K562 (cell line): Measurements from ENCODE around the gene ABCA13. TPM values are rescaled to one million over a fixed set of nuclear protein-coding genes. Genes with fewer than 3 reads are reported as not detected.

Experiments
- ATAC-seq: fragments of 200-7000 bp; cut with Tn5 transposase; 3 replicates; pipeline ENCODE4 v1.9.1; 2020; ENCODE audit warnings: moderate library complexity
- BruUV-seq: library from RNA; stranded (reverse); fragments of 400-500 nt; replicated peaks from 2 replicates; lab custom pipeline; 2021; lab: Mats Ljungman, UMichigan
- CTCF ChIA-PET: fragments of 300-600 bp; formaldehyde crosslinking; extraction: SDS; loops from one replicate; lab custom pipeline; 2021; ENCODE audit warnings: low intra/inter-chr PET ratio; lab: Yijun Ruan, JAX
- POLR2A ChIA-PET: fragments of 300-600, 350-650 bp; sonication (Branson Sonifier 250); formaldehyde crosslinking; extraction: SDS; loops from one replicate; lab custom pipeline; 2021; ENCODE audit warnings: antibody characterized with exemption, inconsistent platforms; lab: Yijun Ruan, JAX
- DNase-seq, 4 experiments: peaks; one replicate each; pipeline versions ENCODE4 v3.0.0 to v3.0.0-alpha.2; 2011 to 2018; ENCODE audit warnings: low spot score in 3 of 4, mixed read lengths in 3 of 4; ENCODE audit errors: extremely low read depth in 1 of 4
- FAIRE-seq: peaks from 2 replicates; lab custom pipeline; 2011; peaks lifted over from hg19 to GRCh38; lab: Jason Lieb, UNC
- H2AFZ ChIP-seq: 2 replicates; pipeline ENCODE4 v1.6.0; 2011; ENCODE audit warnings: low read depth, low read length, control low read depth, inconsistent platforms
- H3K27ac ChIP-seq: fragments of 200-600 bp; 3 replicates; pipeline ENCODE4 v1.8.0; 2011; ENCODE audit warnings: low read depth, mild to moderate bottlenecking, control low read depth, inconsistent platforms, low read length, moderate library complexity, mixed read lengths; ENCODE audit errors: extremely low read depth
- H3K27me3 ChIP-seq, 2 experiments: fragments of 300-600 bp in 1 of 2; 2 replicates in 1 of 2; 3 replicates in 1 of 2; pipeline versions ENCODE4 v1.6.0 to v1.8.0; 2011; ENCODE audit warnings: inconsistent platforms in 2 of 2, low read length in 2 of 2, mild to moderate bottlenecking in 1 of 2, mixed read lengths in 1 of 2, moderate library complexity in 1 of 2; ENCODE audit not compliant: control insufficient read depth in 2 of 2, insufficient read depth in 2 of 2
- H3K36me3 ChIP-seq: fragments of 300-600 bp; 3 replicates; pipeline ENCODE4 v1.8.0; 2011; ENCODE audit warnings: mild to moderate bottlenecking, low read length, inconsistent platforms; ENCODE audit not compliant: control insufficient read depth, insufficient read depth
- H3K4me1 ChIP-seq, 2 experiments: fragments of 200-600 bp in 1 of 2; replicated peaks in 1 of 2; 2 replicates in 1 of 2; 3 replicates in 1 of 2; pipeline versions ENCODE4 v1.5.1 to v1.8.0; 2011; ENCODE audit warnings: inconsistent platforms in 2 of 2, low read length in 2 of 2, mild to moderate bottlenecking in 1 of 2, mixed read lengths in 1 of 2, moderate library complexity in 1 of 2; ENCODE audit not compliant: control insufficient read depth in 2 of 2, insufficient read depth in 2 of 2
- H3K4me2 ChIP-seq: 2 replicates; pipeline ENCODE4 v1.6.1; 2011; ENCODE audit warnings: low read length, control low read depth, inconsistent platforms, mixed read lengths; ENCODE audit not compliant: insufficient read depth
- H3K4me3 ChIP-seq: fragments of 200-600 bp; sonication (generic), shearing (Covaris generic); 2 replicates; pipeline ENCODE4 v1.5.1; 2016; ENCODE audit warnings: control low read depth, inconsistent platforms
- H3K79me2 ChIP-seq: fragments of 200-600 bp; 3 replicates; pipeline ENCODE4 v1.8.0; 2011; ENCODE audit warnings: low read length, inconsistent platforms; ENCODE audit not compliant: control insufficient read depth, insufficient read depth
- H3K9ac ChIP-seq, 2 experiments: 2 replicates each; pipeline versions ENCODE4 v1.6.0 to v1.6.1; 2011; ENCODE audit warnings: low read depth in 2 of 2, low read length in 2 of 2, control low read depth in 1 of 2, inconsistent platforms in 1 of 2, mild to moderate bottlenecking in 1 of 2, mixed read lengths in 1 of 2; ENCODE audit not compliant: insufficient read depth in 1 of 2
- H3K9me1 ChIP-seq: one replicate; pipeline ENCODE4 v1.6.0; 2011; ENCODE audit warnings: inconsistent platforms, mild to moderate bottlenecking, low read length, moderate library complexity; ENCODE audit not compliant: control insufficient read depth, insufficient read depth
- H3K9me3 ChIP-seq: replicated peaks from 2 replicates; pipeline ENCODE4 v1.5.1; 2011; ENCODE audit warnings: low read depth, low read length, inconsistent platforms; ENCODE audit not compliant: control insufficient read depth, insufficient read depth
- H4K20me1 ChIP-seq: replicated peaks from 2 replicates; pipeline ENCODE4 v1.6.1; 2011; ENCODE audit warnings: low read length, inconsistent platforms, mixed read lengths; ENCODE audit not compliant: control insufficient read depth, insufficient read depth
- ARID1B ChIP-seq: fragments of 450-650 bp; IDR thresholded peaks from 2 replicates; pipeline ENCODE4 v1.6.1; 2016; ENCODE audit warnings: antibody characterized with exemption, mild to moderate bottlenecking, inconsistent platforms
- MEF2A ChIP-seq: IDR thresholded peaks from 2 replicates; pipeline ENCODE4 v1.6.1; 2011; ENCODE audit warnings: low read depth, mild to moderate bottlenecking, low read length, moderate library complexity; ENCODE audit not compliant: control insufficient read depth
- SAP30 ChIP-seq: fragments of 200-600 bp; sonication (generic); IDR thresholded peaks from 2 replicates; pipeline ENCODE4 v1.6.1; 2012; ENCODE audit warnings: borderline replicate concordance, low read depth, mild to moderate bottlenecking, moderate library complexity, low read length, control low read depth, inconsistent platforms; ENCODE audit not compliant: insufficient read depth, poor library complexity, severe bottlenecking
- ZFX ChIP-seq: sonication (generic); formaldehyde crosslinking; IDR thresholded peaks from 2 replicates; pipeline ENCODE4 v1.8.0; 2022; ENCODE audit warnings: mild to moderate bottlenecking, missing genetic modification reagents, moderate library complexity
- ZNF384 ChIP-seq: IDR thresholded peaks from 2 replicates; pipeline ENCODE4 v1.6.1; 2012; ENCODE audit warnings: low read depth, low read length, improper control_type of control experiment
- WGBS: fragments of 100-300 bp; shearing (Covaris generic); methylation state at CpG from one replicate; pipeline ENCODE4 v1.1.6; 2016; ENCODE audit warnings: low coverage, mixed read lengths; ENCODE audit not compliant: insufficient coverage; ENCODE audit errors: missing lambda C conversion rate; 5-methylcytosine and 5-hydroxymethylcytosine counted together
- in situ Hi-C: fragments of 300-500 bp; cut with MboI; formaldehyde crosslinking; loops from 4 replicates; pipeline ENCODE4 v1.15.0; 2018; ENCODE audit warnings: inconsistent platforms, mixed read lengths
- intact Hi-C: fragments of 100-400 bp; cut with micrococcal nuclease; formaldehyde crosslinking; loops from 2 replicates; pipeline ENCODE4 v1.14.2; 2022
- polyA plus RNA-seq, 8 experiments: library from polyadenylated mRNA; depleted of rRNA in 4 of 8; stranded (reverse) in 5 of 8; unstranded in 3 of 8; fragments of >200 nt; fragmentation: Nextera tagmentation in 2 of 8; fragmentation: Illumina TruSeq in 1 of 8; extraction: Ambion mirVana in 2 of 8; extraction: Trizol in 1 of 8; gene quantifications; 2 replicates each; pipeline versions ENCODE4 v1.2.1 to v1.2.3, GENCODE V29; 2011 to 2014; ENCODE audit warnings: inconsistent platforms in 1 of 8, missing spikeins in 1 of 8
- total RNA-seq, 7 experiments: library from RNA; depleted of rRNA in 6 of 7; stranded (reverse); fragments of >200 nt in 6 of 7; fragmentation: Illumina TruSeq in 2 of 7; extraction: Trizol in 2 of 7; gene quantifications; 2 replicates each; pipeline versions ENCODE4 v1.2.1 to v1.2.3, GENCODE V29; 2011 to 2021; ENCODE audit warnings: low replicate concordance in 1 of 7
- TF ChIP-seq, protein P1 (sequence below): fragments of 250-450 bp; sonication (Bioruptor Pico); IDR thresholded peaks from 2 replicates; pipeline ENCODE4 v1.4.0; 2020; ENCODE audit warnings: borderline replicate concordance
- TF ChIP-seq, protein P2 (sequence below), 2 experiments: IDR thresholded peaks in 1 of 2; conservative IDR thresholded peaks in 1 of 2; 2 replicates each; pipeline ENCODE4 v1.6.1; 2016; ENCODE audit warnings: low read depth in 2 of 2, mild to moderate bottlenecking in 1 of 2, missing compliant biosample characterization in 1 of 2, missing genetic modification characterization in 1 of 2, moderate library complexity in 1 of 2
- TF ChIP-seq, protein P3 (sequence below): fragments of 250-450 bp; sonication (Bioruptor Pico); IDR thresholded peaks from 2 replicates; pipeline ENCODE4 v1.5.0; 2021; ENCODE audit warnings: mild to moderate bottlenecking, borderline replicate concordance
- TF ChIP-seq, protein P4 (sequence below): IDR thresholded peaks from 2 replicates; pipeline ENCODE4 v1.6.1; 2014; ENCODE audit warnings: antibody characterized with exemption

Gene ABCA13
- total and polyA plus RNA-seq, 9 of the 15 experiments (the other 6 are each of a cell fraction or from before 2014, with no cell fraction given), result 0.14 to 1.5 (median 0.38) TPM

DNA sequence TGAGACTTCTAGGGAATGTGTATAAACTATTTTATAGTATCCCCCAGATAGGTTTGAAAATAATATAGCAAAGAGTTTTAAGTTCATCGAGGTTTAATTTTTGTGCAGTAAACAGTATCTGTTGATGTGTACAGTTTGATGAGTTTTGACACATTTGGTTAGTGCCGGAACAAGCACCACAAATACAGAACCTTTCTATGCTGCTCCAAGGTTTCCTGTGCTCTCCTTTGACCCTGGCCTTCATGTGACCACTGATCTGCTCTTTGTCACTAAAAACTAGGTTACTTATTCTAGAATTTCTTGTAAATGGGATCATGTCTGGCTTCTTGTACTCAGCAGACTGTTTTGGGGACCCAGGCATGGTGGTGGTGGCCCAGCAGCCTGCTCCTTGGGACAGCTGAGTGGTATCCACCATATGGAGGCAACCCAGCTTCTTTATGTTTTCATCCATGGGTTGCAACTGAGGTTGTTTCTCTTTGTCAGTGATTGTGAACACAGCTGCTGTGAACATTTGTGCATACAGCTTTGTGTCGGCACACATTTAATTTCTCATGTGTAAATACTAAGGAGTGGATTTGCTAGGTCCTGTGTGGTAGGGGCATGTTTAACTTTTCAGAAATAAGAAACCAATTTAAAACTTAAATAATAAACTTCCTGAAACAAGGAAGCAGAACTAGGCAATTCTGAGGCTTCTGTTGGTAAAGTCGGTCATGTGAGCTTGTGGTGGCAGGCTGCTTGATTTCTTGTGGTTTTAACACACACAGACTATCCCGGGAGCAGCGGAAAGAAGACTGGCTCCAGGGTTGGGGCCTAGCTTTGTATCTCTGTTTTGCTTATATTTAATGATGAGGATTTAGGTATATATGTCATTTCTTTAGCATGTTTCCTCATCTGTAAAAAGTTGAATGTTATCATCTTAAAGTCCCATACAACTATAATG lies 219.4 kb downstream of the ABCA13 start (continued):
- TF ChIP-seq, protein P1, sequence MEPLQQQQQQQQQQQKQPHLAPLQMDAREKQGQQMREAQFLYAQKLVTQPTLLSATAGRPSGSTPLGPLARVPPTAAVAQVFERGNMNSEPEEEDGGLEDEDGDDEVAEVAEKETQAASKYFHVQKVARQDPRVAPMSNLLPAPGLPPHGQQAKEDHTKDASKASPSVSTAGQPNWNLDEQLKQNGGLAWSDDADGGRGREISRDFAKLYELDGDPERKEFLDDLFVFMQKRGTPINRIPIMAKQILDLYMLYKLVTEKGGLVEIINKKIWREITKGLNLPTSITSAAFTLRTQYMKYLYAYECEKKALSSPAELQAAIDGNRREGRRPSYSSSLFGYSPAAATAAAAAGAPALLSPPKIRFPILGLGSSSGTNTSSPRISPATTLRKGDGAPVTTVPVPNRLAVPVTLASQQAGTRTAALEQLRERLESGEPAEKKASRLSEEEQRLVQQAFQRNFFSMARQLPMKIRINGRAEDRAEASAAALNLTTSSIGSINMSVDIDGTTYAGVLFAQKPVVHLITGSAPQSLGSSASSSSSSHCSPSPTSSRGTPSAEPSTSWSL (CRISPR knock-in tag), result no peak
- no peak for TF ChIP-seq ZFX (CRISPR knock-in tag)

DNA sequence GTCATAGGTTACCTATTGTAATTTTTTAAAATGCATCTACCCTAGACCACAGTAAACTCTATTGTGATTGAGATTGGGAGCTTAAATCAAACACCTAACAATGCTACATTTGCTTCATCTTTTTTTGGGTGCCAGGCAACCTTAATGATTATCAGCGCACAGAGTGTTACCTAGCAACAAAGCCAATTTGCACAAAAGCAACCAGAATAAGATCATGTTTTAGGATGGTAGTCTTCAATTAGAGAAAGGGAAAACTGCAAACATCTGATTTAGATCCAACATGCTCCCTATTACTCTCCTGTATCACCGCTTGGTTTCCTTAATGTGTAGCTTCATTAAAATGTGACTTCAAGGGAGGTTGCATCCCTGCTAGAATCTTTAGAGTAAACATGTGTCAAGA lies 226.9 kb downstream of the ABCA13 start:
- no peaks in the 10 kb centered on the region for H3K36me3 ChIP-seq
- H3K27ac ChIP-seq, result no peak overlapping the region
- no peak for DNase-seq
- no peaks in the 10 kb centered on the region for H3K9me3 ChIP-seq
- ChIA-PET POLR2A (no interaction called here), CTCF (no interaction called here)
- no peak overlapping the region for H3K4me3 ChIP-seq
- ATAC-seq, result no peak
- no peak overlapping the region for H3K4me2 ChIP-seq
- H3K4me1 ChIP-seq, result no peaks in the 10 kb centered on the region
- H3K9me1 ChIP-seq, result no peaks in the 10 kb centered on the region
- in situ Hi-C loops (no loop called here), intact Hi-C loops (no loop called here)
- no peak overlapping the region for H2AFZ ChIP-seq
- no peaks in the 10 kb centered on the region for H3K27me3 ChIP-seq
- no peaks in the 10 kb centered on the region for H4K20me1 ChIP-seq
- FAIRE-seq, result no peak
- H3K79me2 ChIP-seq, result no peaks in the 10 kb centered on the region
- WGBS, result 0% methylated on average over 2 of the region's 2 CpGs
- no TSS peak for BruUV-seq
- H3K9ac ChIP-seq, result no peak overlapping the region
- no peak for TF ChIP-seq ZNF384
- TF ChIP-seq MEF2A, result no peak
- TF ChIP-seq SAP30, result no peak
- TF ChIP-seq ARID1B, result no peak
- TF ChIP-seq, protein P2, sequence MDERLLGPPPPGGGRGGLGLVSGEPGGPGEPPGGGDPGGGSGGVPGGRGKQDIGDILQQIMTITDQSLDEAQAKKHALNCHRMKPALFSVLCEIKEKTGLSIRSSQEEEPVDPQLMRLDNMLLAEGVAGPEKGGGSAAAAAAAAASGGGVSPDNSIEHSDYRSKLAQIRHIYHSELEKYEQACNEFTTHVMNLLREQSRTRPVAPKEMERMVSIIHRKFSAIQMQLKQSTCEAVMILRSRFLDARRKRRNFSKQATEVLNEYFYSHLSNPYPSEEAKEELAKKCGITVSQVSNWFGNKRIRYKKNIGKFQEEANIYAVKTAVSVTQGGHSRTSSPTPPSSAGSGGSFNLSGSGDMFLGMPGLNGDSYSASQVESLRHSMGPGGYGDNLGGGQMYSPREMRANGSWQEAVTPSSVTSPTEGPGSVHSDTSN (CRISPR knock-in tag; IDR thresholded peaks at IDR 0.05; ENCODE audit: low read depth), result no peak
- TF ChIP-seq, protein P2 (tag; conservative IDR thresholded peaks at IDR 0.05; ENCODE audit: low read depth), result no peak
- TF ChIP-seq, protein P3, sequence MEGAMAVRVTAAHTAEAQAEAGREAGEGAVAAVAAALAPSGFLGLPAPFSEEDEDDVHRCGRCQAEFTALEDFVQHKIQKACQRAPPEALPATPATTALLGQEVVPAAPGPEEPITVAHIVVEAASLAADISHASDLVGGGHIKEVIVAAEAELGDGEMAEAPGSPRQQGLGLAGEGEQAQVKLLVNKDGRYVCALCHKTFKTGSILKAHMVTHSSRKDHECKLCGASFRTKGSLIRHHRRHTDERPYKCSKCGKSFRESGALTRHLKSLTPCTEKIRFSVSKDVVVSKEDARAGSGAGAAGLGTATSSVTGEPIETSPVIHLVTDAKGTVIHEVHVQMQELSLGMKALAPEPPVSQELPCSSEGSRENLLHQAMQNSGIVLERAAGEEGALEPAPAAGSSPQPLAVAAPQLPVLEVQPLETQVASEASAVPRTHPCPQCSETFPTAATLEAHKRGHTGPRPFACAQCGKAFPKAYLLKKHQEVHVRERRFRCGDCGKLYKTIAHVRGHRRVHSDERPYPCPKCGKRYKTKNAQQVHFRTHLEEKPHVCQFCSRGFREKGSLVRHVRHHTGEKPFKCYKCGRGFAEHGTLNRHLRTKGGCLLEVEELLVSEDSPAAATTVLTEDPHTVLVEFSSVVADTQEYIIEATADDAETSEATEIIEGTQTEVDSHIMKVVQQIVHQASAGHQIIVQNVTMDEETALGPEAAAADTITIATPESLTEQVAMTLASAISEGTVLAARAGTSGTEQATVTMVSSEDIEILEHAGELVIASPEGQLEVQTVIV, result no peak
- TF ChIP-seq, protein P4, sequence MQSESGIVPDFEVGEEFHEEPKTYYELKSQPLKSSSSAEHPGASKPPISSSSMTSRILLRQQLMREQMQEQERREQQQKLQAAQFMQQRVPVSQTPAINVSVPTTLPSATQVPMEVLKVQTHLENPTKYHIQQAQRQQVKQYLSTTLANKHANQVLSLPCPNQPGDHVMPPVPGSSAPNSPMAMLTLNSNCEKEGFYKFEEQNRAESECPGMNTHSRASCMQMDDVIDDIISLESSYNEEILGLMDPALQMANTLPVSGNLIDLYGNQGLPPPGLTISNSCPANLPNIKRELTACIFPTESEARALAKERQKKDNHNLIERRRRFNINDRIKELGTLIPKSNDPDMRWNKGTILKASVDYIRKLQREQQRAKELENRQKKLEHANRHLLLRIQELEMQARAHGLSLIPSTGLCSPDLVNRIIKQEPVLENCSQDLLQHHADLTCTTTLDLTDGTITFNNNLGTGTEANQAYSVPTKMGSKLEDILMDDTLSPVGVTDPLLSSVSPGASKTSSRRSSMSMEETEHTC, result no peak
